Prostate gland (tissue), 2 donors: Measurements from ENCODE around the gene KCNC1. TPM values are rescaled to one million over a fixed set of nuclear protein-coding genes. Genes with fewer than 3 reads are reported as not detected.

Experiments used
- DNase-seq: peaks from one replicate; pipeline ENCODE4 v3.0.0-alpha.2; 2019; ENCODE audit warnings: low spot score
- H3K27ac ChIP-seq, 2 donors: fragments of 200-600 bp; sonication (generic); 2 replicates each; pipeline ENCODE4 v1.5.1; 2017 to 2019
- H3K27me3 ChIP-seq: fragments of 200-600 bp; sonication (generic); replicated peaks from 2 replicates; pipeline ENCODE4 v1.5.1; 2019; ENCODE audit not compliant: insufficient read depth
- H3K36me3 ChIP-seq, 2 donors: fragments of 200-600 bp; sonication (generic); 1 replicate in 1 of 2; 2 replicates in 1 of 2; pipeline versions ENCODE4 v1.5.1 to v1.8.1; 2017 to 2019
- H3K4me1 ChIP-seq: fragments of 200-600 bp; sonication (generic); replicated peaks from 2 replicates; pipeline ENCODE4 v1.5.1; 2019
- H3K4me3 ChIP-seq, 2 donors: fragments of 200-600 bp; sonication (generic); 2 replicates each; pipeline ENCODE4 v1.5.1; 2017 to 2019
- H3K9me3 ChIP-seq: fragments of 200-600 bp; sonication (generic); 2 replicates; pipeline ENCODE4 v1.5.1; 2017
- POLR2A ChIP-seq: fragments of 450-650 bp; IDR thresholded peaks from one replicate; pipeline ENCODE4 v1.6.1; 2016; ENCODE audit warnings: antibody characterized with exemption, mild to moderate bottlenecking
- POLR2AphosphoS5 ChIP-seq: sonication (generic); formaldehyde crosslinking; IDR thresholded peaks from one replicate; pipeline ENCODE4 v1.6.1; 2017; ENCODE audit warnings: antibody characterized with exemption
- WGBS: methylation state at CpG from one replicate; pipeline ENCODE4 v1.1.5; 2018; 5-methylcytosine and 5-hydroxymethylcytosine counted together
- intact Hi-C: fragments of 100-400 bp; cut with DNase I; formaldehyde crosslinking; loops from one replicate; pipeline ENCODE4 v1.14.2; 2022
- total RNA-seq, 2 donors: library from RNA; depleted of rRNA; stranded (reverse); fragments of >200 nt; gene quantifications; one replicate each; pipeline ENCODE4 v1.1.0, GENCODE V29; 2016
- TF ChIP-seq, protein P1 (sequence below), 4 experiments: fragments of 200-600 bp in 2 of 4; fragments of 450-650 bp in 2 of 4; sonication (generic) in 2 of 4; IDR thresholded peaks; 1 replicate in 3 of 4; 2 replicates in 1 of 4; pipeline ENCODE4 v1.5.1; 2016 to 2019; ENCODE audit warnings: antibody characterized with exemption in 4 of 4, mild to moderate bottlenecking in 2 of 4, moderate library complexity in 2 of 4

Gene KCNC1
- total RNA-seq, 2 donors from 2014 or later, result 3.0 TPM; not detected in 1

DNA sequence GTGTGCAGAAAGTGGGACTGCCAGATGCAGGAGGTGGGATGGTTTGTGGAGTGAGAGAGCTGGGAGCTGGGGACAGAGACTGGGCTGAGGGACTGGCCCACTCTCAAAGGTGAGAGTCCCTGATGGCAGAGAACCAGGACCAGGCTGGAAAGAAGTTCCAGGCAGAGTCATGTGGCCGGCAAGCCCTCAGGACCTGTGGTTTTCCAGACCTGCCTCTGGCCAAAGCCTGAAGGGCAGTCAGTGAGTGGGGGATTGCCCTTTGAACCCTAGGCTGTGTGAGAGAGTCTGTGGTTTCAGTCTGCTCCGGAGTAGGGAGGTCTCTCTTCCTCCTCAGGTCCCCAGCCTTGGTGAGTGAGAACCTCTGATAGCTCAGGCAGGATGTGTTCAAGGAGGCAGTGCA lies 17.0 kb downstream of the KCNC1 start:
- intact Hi-C loops, result no loop called here
- Histone ChIP-seq H3K36me3 (no peaks in the 10 kb centered on the region), H3K4me3 (no peak overlapping the region), H3K4me1 (no peaks in the 10 kb centered on the region), H3K27ac (no peak overlapping the region), H3K27me3 (no peaks in the 10 kb centered on the region), H3K9me3 (no peaks in the 10 kb centered on the region)
- TF ChIP-seq POLR2AphosphoS5 (no peak), POLR2A (no peak)
- TF ChIP-seq, protein P1, sequence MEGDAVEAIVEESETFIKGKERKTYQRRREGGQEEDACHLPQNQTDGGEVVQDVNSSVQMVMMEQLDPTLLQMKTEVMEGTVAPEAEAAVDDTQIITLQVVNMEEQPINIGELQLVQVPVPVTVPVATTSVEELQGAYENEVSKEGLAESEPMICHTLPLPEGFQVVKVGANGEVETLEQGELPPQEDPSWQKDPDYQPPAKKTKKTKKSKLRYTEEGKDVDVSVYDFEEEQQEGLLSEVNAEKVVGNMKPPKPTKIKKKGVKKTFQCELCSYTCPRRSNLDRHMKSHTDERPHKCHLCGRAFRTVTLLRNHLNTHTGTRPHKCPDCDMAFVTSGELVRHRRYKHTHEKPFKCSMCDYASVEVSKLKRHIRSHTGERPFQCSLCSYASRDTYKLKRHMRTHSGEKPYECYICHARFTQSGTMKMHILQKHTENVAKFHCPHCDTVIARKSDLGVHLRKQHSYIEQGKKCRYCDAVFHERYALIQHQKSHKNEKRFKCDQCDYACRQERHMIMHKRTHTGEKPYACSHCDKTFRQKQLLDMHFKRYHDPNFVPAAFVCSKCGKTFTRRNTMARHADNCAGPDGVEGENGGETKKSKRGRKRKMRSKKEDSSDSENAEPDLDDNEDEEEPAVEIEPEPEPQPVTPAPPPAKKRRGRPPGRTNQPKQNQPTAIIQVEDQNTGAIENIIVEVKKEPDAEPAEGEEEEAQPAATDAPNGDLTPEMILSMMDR (IDR thresholded peaks at IDR 0.05), result no peak
- 86% methylated on average over 2 of the region's 2 CpGs for WGBS
- DNase-seq, result no peak

DNA sequence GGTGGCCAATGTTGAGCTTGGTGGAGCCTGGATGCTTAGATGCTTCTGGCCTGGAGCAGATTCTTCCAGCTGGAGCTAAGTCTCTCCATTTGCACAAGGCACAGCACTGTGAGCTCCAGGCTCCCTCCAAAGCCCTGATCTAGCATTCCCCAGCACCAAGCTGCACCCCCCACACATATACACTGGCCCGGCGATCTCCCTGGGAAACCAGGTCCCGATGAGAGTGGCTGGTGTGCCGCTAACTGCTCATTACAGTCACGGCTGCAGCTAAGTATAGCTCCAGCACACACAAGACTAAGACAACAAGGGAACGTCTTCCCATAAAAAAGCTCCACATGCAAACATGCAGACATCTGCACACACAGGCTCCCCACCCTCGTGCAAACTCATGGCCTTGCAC lies 17.6 kb downstream of the KCNC1 start:
- DNase-seq, result no peak
- Histone ChIP-seq H3K27me3 (no peaks in the 10 kb centered on the region), H3K27ac (no peak overlapping the region), H3K36me3 (no peaks in the 10 kb centered on the region), H3K4me1 (no peaks in the 10 kb centered on the region), H3K4me3 (no peak overlapping the region), H3K9me3 (no peaks in the 10 kb centered on the region)
- no peak for TF ChIP-seq POLR2A
- TF ChIP-seq POLR2AphosphoS5, result no peak
- TF ChIP-seq, protein P1 (IDR thresholded peaks at IDR 0.05), result no peak
- WGBS, result 44% methylated on average over 7 of the region's 7 CpGs
- intact Hi-C loops, result no loop called here

DNA sequence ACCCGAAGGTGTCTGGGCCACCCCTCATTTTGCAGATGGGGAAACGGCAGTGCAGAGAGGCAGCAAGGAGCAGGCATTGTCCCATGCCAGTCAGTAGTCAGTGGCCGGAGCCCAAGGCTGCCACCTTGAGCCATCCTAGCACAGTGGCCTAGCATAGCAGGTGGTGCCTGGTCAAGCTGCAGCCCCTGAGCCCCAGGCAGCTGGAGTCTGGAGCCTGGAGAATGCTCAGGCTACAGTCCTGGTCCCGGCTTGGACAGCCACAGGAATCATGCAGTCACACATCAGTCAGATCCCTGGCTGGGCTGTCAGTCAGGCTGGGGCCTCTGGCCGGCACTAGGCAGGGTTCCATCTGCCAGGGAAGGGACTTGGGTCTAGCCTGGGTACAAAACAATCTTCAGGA lies 18.6 kb downstream of the KCNC1 start:
- intact Hi-C loops, result no loop called here
- Histone ChIP-seq H3K4me3 (no peak overlapping the region), H3K27ac (no peak overlapping the region), H3K9me3 (no peaks in the 10 kb centered on the region), H3K27me3 (no peaks in the 10 kb centered on the region), H3K4me1 (no peaks in the 10 kb centered on the region), H3K36me3 (no peaks in the 10 kb centered on the region)
- WGBS, result 73% methylated on average over 5 of the region's 5 CpGs
- no peak for TF ChIP-seq POLR2A
- TF ChIP-seq, protein P1 (IDR thresholded peaks at IDR 0.05), result no peak
- no peak for TF ChIP-seq POLR2AphosphoS5
- DNase-seq, result no peak

DNA sequence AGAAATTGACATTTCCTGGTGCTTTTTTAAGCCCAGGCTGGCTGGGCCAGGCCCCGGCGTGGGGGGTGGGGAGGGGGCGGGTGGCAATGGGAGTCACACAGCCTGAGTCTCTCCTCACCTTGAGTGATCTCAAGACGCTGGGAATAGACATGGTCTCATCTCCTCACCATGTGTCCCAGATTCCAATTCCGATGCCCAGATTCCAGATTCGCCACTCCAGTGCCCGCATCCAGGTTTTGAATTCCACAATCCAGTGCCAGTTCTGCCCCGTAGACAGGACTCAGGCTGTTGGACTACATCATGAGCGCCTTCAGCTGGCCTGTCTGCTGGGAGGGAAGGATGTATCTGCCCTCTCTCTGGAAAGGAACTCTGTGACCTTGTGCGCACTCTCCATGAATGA lies 19.1 kb downstream of the KCNC1 start:
- Histone ChIP-seq H3K36me3 (no peaks in the 10 kb centered on the region), H3K4me3 (no peak overlapping the region), H3K9me3 (no peaks in the 10 kb centered on the region), H3K4me1 (no peaks in the 10 kb centered on the region), H3K27me3 (no peaks in the 10 kb centered on the region), H3K27ac (no peak overlapping the region)
- intact Hi-C loops, result no loop called here
- DNase-seq, result no peak
- WGBS, result 80% methylated on average over 10 of the region's 10 CpGs
- TF ChIP-seq, protein P1 (IDR thresholded peaks at IDR 0.05), result no peak
- no peak for TF ChIP-seq POLR2AphosphoS5
- TF ChIP-seq POLR2A, result no peak

DNA sequence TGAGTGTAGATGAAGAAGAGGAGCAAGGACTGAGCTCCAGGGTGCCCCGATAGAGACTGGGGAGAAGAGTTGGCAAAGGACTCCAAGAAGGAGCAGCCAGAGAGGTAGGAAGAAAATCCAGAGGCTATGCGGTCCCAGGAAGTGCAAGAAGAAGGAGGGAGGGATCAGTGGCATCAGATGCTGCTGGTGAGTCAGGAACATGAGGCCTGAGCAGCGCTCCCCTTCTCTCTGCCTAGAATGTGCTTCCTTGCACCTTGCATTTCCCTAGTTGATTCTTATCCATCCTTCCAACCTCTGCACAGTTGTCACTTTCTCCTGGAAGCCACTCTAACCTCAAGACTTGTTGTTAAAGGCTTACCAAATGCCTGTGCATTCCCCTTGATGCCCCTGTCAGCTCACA lies 21.3 kb downstream of the KCNC1 start:
- WGBS, result 87% methylated on average over 3 of the region's 3 CpGs
- TF ChIP-seq POLR2A, result no peak
- no peak for TF ChIP-seq POLR2AphosphoS5
- TF ChIP-seq, protein P1 (IDR thresholded peaks at IDR 0.05), result no peak
- H3K27me3 ChIP-seq, result no peaks in the 10 kb centered on the region
- no peak overlapping the region for H3K4me3 ChIP-seq
- no peaks in the 10 kb centered on the region for H3K4me1 ChIP-seq
- DNase-seq, result no peak
- no peaks in the 10 kb centered on the region for H3K9me3 ChIP-seq
- H3K36me3 ChIP-seq, result no peaks in the 10 kb centered on the region
- intact Hi-C loops, result no loop called here
- no peak overlapping the region for H3K27ac ChIP-seq
